ENCODE data around the gene SLC2A11.

DNA sequence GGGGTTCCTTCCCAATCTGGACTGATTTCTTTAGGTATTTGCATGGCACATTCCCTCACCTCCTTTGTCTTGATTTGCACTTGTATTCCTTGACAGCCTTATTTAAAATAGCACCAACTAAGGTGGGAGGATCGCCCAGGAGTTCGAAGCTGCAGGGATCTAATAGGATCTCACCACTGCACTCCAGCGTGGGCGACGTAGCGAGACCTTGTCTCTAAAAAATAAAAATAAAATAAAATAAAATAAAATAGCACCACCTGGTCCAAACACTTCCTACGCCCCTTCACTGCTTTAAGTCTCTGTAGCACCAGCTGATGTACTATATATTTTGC is 775 bp downstream of the SLC2A11 start:
- TF ChIP-seq CTCF (IDR thresholded peaks at IDR 0.05; ENCODE audit: insufficient read depth, low read length, poor library complexity, severe bottlenecking) (no peak), EZH2phosphoT487 (conservative IDR thresholded peaks at IDR 0.05; ENCODE audit: low read length) (no peak)

Measured in SU-DHL-6 (cell line).